LNCAP (cell line): ENCODE results near the gene TENM4.

ENCODE experiments used
- CTCF ChIP-seq: fragments of 450-650 bp; IDR thresholded peaks from 2 replicates; pipeline ENCODE4 v1.5.1; 2017; ENCODE audit warnings: mild to moderate bottlenecking

The TENM4 gene

GRCh38 chr11:79329561-79329960 lies 111.3 kb downstream of the TENM4 start:
- no peak for TF ChIP-seq CTCF

GRCh38 chr11:79328402-79328801 lies 112.4 kb downstream of the TENM4 start:
- no peak for TF ChIP-seq CTCF

- TF ChIP-seq CTCF: no peak
Measured at GRCh38 chr11:79325851-79326250, 115.0 kb downstream of the TENM4 start.

- no peak for TF ChIP-seq CTCF
Measured at GRCh38 chr11:79321263-79321662, 119.6 kb downstream of the TENM4 start.

GRCh38 chr11:79314906-79315689 lies 125.7 kb downstream of the TENM4 start:
- no peak for TF ChIP-seq CTCF

GRCh38 chr11:79313530-79313913 lies 127.3 kb downstream of the TENM4 start:
- TF ChIP-seq CTCF: no peak

- TF ChIP-seq CTCF: no peak
Measured at GRCh38 chr11:79312617-79313529, 128.0 kb downstream of the TENM4 start.
